Effector memory CD8-positive, alpha-beta T cell (primary cell): Measurements from ENCODE around the gene ZCCHC14.

Experiments used
- ATAC-seq: fragments of 150-1000 bp; cut with Tn5 transposase; replicated peaks from 2 replicates; pipeline ENCODE4 v1.10.0; 2021; ENCODE audit warnings: mild to moderate bottlenecking, moderate library complexity
- DNase-seq, 3 experiments: peaks; one replicate each; pipeline ENCODE4 v3.0.0; 2021
- H3K27ac Mint-ChIP-seq, 2 donors: one replicate each; pipeline ENCODE4 v1.8.0; 2022; ENCODE audit warnings: mild to moderate bottlenecking in 2 of 2, mixed read lengths in 2 of 2, moderate library complexity in 2 of 2
- H3K27me3 Mint-ChIP-seq, 2 donors: one replicate each; pipeline ENCODE4 v1.8.0; 2022; ENCODE audit warnings: mixed read lengths in 2 of 2
- H3K36me3 Mint-ChIP-seq: one replicate; pipeline ENCODE4 v1.8.0; 2022; ENCODE audit warnings: mild to moderate bottlenecking, moderate library complexity, mixed read lengths; ENCODE audit not compliant: insufficient read depth
- H3K4me1 Mint-ChIP-seq, 2 donors: one replicate each; pipeline ENCODE4 v1.8.0; 2022; ENCODE audit warnings: low read depth in 2 of 2, mixed read lengths in 2 of 2
- H3K4me3 Mint-ChIP-seq, 2 donors: one replicate each; pipeline ENCODE4 v1.8.0; 2022; ENCODE audit warnings: mild to moderate bottlenecking in 2 of 2, mixed read lengths in 2 of 2, moderate library complexity in 2 of 2
- H3K9me3 Mint-ChIP-seq, 2 donors: one replicate each; pipeline ENCODE4 v1.8.0; 2022; ENCODE audit warnings: mixed read lengths in 2 of 2

The ZCCHC14 gene

DNA sequence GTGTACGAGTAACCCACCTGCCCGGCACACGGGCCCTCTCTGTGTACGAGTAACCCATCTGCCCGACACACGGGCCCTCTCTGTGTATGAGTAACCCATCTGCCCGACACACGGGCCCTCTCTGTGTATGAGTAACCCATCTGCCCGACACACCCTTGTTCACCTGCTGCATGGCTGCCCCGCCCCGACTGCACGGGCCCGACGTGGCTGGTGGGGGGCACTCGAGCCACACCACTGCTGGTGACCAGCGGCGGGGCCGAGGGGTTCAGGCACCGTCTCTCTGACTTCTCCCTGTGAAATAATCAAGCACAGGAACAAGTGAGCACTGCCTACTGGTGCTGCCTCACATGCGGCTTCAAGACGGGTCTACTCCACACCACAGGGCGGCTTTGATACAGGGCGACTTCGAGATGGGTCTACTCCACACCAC, 78.6 kb downstream of the ZCCHC14 start:
- no peaks in the 10 kb centered on the region for H3K9me3 Mint-ChIP-seq
- no peak for ATAC-seq
- H3K4me3 Mint-ChIP-seq = no peak overlapping the region
- no peaks in the 10 kb centered on the region for H3K27me3 Mint-ChIP-seq
- H3K4me1 Mint-ChIP-seq = peaks cover 0 to 2% of the 10 kb centered on the region in 2 donors
- no peak for DNase-seq
- no peak overlapping the region for H3K27ac Mint-ChIP-seq
- H3K36me3 Mint-ChIP-seq = peaks cover 40% of the 10 kb centered on the region

DNA sequence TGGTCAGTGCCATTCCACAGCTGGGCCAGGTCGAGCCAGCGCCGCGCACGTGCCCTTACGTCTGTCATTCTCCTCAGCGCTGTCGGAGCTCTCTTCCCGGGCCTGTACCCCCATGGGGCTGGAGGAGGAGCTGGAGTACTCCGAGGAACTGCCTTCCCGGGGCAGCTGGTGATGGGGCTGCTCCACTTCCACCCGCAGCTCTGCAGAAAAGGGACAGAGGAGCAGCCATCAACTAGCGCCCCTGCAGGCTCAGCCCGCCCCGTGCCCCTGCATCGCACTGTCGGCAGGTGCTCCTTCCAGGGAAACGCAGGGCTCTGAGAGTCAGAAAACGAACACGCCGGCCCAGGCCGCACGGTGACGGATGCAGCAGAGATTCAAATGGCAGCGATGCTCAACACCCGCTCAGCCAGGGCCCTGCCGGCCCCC, 79.8 kb downstream of the ZCCHC14 start:
- H3K9me3 Mint-ChIP-seq = no peaks in the 10 kb centered on the region
- no peak overlapping the region for H3K4me3 Mint-ChIP-seq
- H3K27me3 Mint-ChIP-seq = no peaks in the 10 kb centered on the region
- H3K36me3 Mint-ChIP-seq = peaks cover 47% of the 10 kb centered on the region
- H3K27ac Mint-ChIP-seq = peak overlapping the region; percentile 59 to 73
- DNase-seq = no peak
- peaks cover 0 to 2% of the 10 kb centered on the region in 2 donors for H3K4me1 Mint-ChIP-seq
- no peak for ATAC-seq

DNA sequence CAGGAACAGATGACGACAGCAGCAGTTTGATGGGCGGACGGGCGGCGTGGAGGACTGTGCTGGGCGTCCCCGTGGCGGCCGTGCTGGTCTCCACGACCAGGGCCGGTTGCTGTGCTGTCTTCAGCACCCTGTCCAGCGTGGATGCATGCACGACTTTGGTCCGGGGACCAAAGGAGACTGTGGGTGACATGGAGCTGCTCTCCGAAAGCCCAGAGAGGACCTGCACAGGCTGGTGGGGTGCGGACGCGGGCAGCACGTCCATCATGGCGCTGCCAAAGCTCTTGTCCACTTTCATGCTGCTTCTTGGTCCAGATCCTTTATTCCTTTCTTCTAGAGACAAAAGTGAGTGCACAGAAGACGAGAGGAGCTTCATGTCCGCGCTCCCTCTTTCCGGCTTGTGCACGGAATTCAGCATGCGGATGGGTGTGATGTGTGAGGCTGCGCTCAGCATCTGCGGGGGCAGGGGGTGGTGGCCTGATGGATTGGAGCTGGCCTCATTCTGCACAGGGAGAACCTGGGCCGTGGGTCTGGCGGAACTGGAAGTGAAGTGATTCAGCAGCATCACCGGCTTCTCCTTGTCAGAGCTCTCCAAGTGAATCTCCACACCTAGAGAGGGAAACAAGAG, 80.3 kb downstream of the ZCCHC14 start:
- no peak for ATAC-seq
- Mint-ChIP-seq H3K4me1 (peaks cover 0 to 2% of the 10 kb centered on the region in 2 donors), H3K27ac (peak overlapping the region in 1 of 2 donors; percentile 59), H3K4me3 (no peak overlapping the region), H3K27me3 (no peaks in the 10 kb centered on the region), H3K36me3 (peaks cover 52% of the 10 kb centered on the region), H3K9me3 (no peaks in the 10 kb centered on the region)
- no peak for DNase-seq

DNA sequence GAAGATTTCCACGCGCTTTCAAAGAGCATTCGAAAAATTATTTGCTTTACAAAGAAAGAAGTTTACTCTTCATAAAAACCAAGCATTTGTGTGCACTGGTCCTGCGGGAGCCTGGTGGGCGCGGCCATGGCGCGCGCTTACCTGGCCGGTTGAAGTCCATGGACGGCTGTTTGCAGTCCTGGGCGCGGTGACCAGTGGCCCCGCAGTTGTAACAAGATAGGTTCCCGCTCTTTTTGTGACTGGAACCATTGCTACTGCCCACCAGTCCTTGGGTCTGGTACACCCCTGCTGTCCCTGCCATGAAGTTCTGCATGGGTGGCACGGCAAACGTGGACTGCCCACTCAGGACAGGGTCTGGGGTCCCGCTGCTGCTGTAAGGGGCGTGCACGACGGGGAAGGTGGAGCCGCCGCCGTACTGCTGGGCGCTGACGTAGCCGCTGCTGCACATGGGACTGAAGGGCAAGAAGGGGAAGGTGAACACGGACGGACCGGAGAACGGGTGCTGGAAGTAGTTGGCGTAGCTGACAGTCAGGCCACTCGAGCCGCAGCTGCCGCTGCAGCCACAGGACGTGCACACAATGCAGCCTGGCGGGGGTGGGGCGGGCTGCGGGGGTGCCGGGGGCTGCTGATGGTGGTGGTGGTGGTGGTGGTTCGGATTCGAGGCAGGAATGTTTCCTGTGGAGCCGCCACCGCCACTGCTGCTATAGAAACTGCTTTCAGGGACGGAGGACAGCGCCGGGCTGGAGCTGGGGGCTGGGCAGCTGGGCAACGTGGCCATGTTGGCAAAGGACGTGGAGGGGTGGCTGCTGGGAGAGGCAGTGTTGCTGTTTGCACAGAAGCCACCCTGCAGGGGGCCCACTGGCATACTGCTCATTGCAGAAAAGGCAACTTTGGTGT, 81.2 kb downstream of the ZCCHC14 start:
- H3K4me3 Mint-ChIP-seq = no peak overlapping the region
- no peak for ATAC-seq
- peaks cover 58% of the 10 kb centered on the region for H3K36me3 Mint-ChIP-seq
- no peaks in the 10 kb centered on the region for H3K9me3 Mint-ChIP-seq
- DNase-seq = no peak
- no peaks in the 10 kb centered on the region for H3K27me3 Mint-ChIP-seq
- no peak overlapping the region for H3K27ac Mint-ChIP-seq
- peaks cover 0 to 2% of the 10 kb centered on the region in 2 donors for H3K4me1 Mint-ChIP-seq

DNA sequence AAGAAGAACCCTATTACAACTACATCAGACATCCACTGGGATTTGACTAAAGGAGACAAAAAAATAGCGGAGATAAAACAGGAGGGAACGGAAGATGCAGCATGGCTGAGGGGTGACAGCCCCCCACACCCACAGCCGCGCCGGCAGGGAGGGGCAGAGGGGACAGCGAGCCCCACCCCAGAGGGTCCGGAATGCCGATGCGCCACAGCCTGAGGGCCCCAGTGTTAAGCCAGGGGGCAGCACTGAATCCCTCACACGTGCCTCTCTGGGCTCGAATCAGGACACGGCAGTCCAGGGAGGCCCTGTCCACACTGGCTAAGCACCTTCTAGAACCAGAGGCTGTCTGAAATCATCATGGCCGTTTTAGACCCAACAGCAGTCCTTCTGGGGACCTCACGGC, 81.9 kb downstream of the ZCCHC14 start:
- no peak overlapping the region for H3K4me3 Mint-ChIP-seq
- no peaks in the 10 kb centered on the region for H3K27me3 Mint-ChIP-seq
- peaks cover 0 to 2% of the 10 kb centered on the region in 2 donors for H3K4me1 Mint-ChIP-seq
- peaks cover 54% of the 10 kb centered on the region for H3K36me3 Mint-ChIP-seq
- no peak for ATAC-seq
- DNase-seq = no peak
- no peaks in the 10 kb centered on the region for H3K9me3 Mint-ChIP-seq
- H3K27ac Mint-ChIP-seq = peak overlapping the region in 1 of 2 donors; percentile 46

DNA sequence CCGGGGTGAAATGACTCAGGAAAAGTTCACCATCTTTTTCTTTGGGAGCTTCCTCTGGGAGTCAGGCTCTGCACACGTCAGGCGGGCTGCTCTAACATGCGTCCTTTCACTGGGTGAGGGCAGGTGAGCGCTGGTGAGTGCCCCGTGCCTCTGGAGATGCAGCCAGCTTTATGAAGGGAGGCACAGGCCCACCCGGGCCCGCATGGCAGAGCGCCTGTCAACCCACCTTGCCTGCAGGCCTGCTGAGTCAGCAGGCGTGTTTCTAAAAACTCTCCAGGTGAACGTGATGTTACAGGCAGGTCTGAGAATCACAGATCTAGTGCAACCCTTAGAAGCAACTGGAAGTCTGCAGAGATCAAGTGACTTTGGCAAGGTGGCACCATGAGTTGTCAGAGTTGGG, 82.3 kb downstream of the ZCCHC14 start:
- H3K4me1 Mint-ChIP-seq = peaks cover 0 to 2% of the 10 kb centered on the region in 2 donors
- H3K27me3 Mint-ChIP-seq = no peaks in the 10 kb centered on the region
- H3K27ac Mint-ChIP-seq = peak overlapping the region in 1 of 2 donors; percentile 46
- ATAC-seq = no peak
- H3K4me3 Mint-ChIP-seq = no peak overlapping the region
- H3K36me3 Mint-ChIP-seq = peaks cover 56% of the 10 kb centered on the region
- DNase-seq = no peak
- no peaks in the 10 kb centered on the region for H3K9me3 Mint-ChIP-seq

DNA sequence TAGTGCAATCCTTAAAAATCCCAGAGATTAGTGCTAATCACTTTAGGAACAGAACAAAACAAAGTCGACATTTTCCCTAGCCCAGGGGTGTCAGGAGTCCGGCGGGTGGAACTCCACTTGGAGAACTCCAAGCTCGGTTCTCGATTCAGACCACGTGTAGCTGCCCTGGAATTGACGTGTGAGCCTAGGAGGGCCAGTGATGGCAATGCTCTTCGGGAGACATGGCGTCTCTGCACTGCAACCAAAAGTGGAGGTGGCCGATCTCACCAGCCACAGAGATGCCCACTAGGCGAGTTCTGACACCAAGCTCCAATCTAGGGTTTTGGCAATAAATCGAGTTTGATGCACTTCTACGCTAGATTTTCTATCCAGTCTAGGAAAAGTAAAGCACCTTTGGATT, 83.0 kb downstream of the ZCCHC14 start:
- ATAC-seq (no peak), DNase-seq (no peak)
- H3K9me3 Mint-ChIP-seq = no peaks in the 10 kb centered on the region
- H3K36me3 Mint-ChIP-seq = peaks cover 63% of the 10 kb centered on the region
- peaks cover 0 to 2% of the 10 kb centered on the region in 2 donors for H3K4me1 Mint-ChIP-seq
- no peak overlapping the region for H3K4me3 Mint-ChIP-seq
- no peaks in the 10 kb centered on the region for H3K27me3 Mint-ChIP-seq
- no peak overlapping the region for H3K27ac Mint-ChIP-seq

DNA sequence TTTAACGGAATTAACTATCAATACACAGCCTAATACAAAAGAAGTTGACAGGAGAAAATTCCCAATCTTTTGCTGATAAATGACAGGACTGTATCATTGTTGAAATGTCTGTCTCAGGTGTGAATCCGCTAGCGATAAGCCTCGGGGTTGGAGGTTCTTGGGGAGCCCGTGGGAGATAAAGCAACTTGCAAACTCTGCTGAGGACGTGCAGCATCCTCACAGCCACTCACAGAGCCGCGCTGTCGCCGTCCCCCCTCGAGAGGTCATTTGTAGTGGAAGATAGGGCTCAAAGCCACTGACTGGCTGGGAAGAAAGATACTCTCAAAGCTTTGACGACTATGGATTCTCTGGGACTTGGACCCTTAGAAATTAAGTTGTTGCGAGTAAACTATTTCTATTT, 83.7 kb downstream of the ZCCHC14 start:
- Mint-ChIP-seq H3K9me3 (no peaks in the 10 kb centered on the region), H3K36me3 (peaks cover 69% of the 10 kb centered on the region), H3K4me3 (no peak overlapping the region), H3K4me1 (peaks cover 0 to 2% of the 10 kb centered on the region in 2 donors), H3K27me3 (no peaks in the 10 kb centered on the region), H3K27ac (no peak overlapping the region)
- ATAC-seq (no peak), DNase-seq (no peak)

DNA sequence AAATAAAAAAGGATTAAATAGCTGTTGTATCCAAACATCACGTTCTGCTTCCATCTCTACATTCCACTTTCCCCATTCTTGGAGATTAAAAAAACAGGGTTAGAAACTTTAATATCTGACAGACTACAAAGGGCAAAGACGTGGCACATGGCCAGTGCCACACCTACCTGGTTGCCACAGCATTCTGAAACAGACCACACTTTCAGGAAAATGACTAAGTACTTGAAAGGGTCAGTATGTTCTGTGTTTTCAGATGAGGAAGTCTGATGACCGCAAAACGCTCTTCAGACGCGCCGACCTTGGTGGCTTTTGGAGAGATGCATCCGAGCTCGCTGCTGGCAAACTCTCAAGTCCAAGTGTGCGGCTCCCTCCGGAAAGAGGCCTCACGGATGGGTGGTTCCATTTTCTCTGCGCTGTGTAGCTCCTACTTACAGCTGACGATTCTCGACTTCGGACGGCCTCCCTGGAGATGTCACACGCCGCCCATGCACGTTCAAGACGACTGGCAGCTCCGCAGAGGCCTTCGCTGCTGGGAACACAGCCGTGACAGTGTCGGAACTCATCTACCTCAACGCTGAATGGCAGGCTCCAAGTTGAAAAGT, 85.2 kb downstream of the ZCCHC14 start:
- Mint-ChIP-seq H3K4me3 (peak overlapping the region in 1 of 2 donors; percentile 25), H3K9me3 (no peaks in the 10 kb centered on the region), H3K36me3 (peaks cover 78% of the 10 kb centered on the region), H3K27ac (peak overlapping the region in 1 of 2 donors; percentile 15), H3K27me3 (no peaks in the 10 kb centered on the region), H3K4me1 (peaks cover 0 to 2% of the 10 kb centered on the region in 2 donors)
- ATAC-seq (peak; percentile 68), DNase-seq (no peak)

DNA sequence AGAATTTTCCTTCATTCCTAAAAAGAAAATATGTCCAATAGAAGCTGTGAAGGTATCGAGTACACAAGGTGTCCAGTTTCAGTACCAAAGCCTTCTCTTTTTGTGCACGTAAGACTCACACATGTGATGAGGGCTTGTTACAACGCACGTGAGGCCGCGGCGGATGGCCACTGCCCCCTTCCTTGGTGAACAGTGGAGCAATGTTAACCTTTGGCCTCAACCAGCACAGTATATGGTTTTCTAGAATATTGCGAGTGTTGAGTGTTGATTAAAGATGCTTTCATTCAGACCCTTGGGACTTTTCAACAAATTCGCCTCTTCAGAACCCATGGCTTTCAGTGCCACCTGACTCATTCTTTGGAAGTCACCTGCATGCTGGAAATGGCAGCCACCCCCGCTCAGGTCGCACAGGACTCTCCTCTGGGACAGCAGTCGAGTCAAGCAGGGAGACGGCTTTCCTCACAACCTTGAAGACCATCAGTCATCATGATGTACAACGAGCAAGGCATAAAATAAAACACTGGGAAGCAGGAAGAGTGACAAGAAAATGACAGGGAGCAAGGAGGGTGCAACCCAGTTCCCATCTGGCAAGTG, 86.2 kb downstream of the ZCCHC14 start:
- ATAC-seq (no peak), DNase-seq (no peak)
- Mint-ChIP-seq H3K27me3 (no peaks in the 10 kb centered on the region), H3K4me3 (no peak overlapping the region), H3K9me3 (no peaks in the 10 kb centered on the region), H3K4me1 (peaks cover 0 to 2% of the 10 kb centered on the region in 2 donors), H3K36me3 (peaks cover 84% of the 10 kb centered on the region), H3K27ac (no peak overlapping the region)

DNA sequence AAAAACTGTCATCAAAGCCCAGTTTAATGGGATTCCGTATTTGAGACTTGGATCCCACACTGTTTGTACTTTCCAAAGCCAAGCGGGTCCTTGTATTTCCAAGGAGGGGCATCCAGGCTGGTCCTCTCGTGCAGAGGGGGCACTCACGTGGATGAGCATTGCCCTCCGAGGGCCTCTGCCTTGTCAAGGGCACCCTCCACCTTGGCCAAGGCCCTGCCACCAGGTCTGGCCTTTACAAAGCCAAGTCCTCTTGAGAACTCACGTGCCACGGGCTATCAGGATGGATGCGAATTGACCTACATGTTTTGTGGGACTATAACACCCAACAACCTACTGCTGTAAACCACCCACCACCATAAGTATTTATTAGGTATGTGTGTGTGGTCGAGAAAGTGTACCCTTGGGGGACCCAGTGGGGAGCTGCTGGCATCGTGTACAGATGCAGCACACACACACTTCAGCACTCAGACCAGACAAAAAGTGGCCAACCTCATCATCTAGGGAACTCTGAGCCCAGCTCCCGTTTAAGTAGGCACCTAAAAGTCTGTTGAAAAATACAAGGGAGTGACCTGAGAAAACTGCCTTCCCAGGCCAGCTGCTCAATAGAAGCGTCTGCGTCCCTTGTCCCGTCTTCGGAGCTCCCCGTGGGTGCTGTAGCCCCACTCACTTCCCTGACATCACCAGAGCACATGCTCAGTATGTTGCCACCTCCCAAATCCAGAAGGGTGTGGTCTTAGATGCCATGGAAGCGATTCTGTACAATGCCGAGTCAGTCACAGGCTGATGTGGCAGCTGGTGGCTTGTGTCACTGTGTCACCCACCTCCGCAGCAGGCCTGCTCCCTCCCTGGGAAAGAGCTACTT, 87.8 kb downstream of the ZCCHC14 start:
- peak; percentile 15 for ATAC-seq
- no peak for DNase-seq
- H3K4me1 Mint-ChIP-seq = no peaks in the 10 kb centered on the region
- peak overlapping the region; percentile 44 to 68 for H3K27ac Mint-ChIP-seq
- no peak overlapping the region for H3K4me3 Mint-ChIP-seq
- H3K36me3 Mint-ChIP-seq = peaks cover 85% of the 10 kb centered on the region
- no peaks in the 10 kb centered on the region for H3K9me3 Mint-ChIP-seq
- no peaks in the 10 kb centered on the region for H3K27me3 Mint-ChIP-seq

DNA sequence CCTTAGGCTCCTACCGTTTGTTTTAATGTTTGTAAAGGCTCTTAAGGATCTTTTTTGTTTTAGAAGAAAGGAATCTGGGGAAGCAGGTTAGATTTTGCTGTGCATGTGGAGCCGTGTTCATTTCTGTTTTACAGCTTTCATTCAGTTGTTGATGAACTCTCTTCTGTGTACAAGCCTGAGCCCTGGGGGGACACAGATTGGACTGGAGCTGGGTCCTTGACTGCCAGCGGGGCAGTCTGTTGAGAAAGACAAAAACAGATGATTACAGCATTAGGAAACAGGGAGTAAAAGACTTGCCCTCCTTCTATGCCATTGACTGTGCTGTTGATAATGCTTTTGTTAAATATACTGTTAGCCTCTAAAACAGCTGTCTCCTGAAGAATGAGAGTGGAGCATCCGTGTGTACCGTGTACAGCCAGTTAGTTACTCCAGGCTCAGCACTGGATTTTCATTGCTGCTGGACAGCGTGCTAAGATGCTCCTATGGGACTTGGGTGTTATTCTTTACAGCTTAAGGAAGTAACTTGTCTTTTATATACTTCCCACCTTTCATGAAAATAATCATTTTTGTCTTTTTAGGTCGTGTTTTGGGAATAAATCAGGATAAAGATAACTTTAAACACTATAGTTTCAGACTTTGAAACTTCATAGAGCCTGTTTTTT, 97.5 kb downstream of the ZCCHC14 start:
- peak overlapping the region; percentile 56 to 88 for H3K27ac Mint-ChIP-seq
- peaks cover 72% of the 10 kb centered on the region for H3K36me3 Mint-ChIP-seq
- H3K4me3 Mint-ChIP-seq = peak overlapping the region; percentile 27 to 41
- peaks cover 31 to 34% of the 10 kb centered on the region in 2 donors for H3K4me1 Mint-ChIP-seq
- DNase-seq (no peak), ATAC-seq (no peak)
- no peaks in the 10 kb centered on the region for H3K27me3 Mint-ChIP-seq
- H3K9me3 Mint-ChIP-seq = no peaks in the 10 kb centered on the region
